Measurements from ENCODE around the gene TNPO1.

DNA sequence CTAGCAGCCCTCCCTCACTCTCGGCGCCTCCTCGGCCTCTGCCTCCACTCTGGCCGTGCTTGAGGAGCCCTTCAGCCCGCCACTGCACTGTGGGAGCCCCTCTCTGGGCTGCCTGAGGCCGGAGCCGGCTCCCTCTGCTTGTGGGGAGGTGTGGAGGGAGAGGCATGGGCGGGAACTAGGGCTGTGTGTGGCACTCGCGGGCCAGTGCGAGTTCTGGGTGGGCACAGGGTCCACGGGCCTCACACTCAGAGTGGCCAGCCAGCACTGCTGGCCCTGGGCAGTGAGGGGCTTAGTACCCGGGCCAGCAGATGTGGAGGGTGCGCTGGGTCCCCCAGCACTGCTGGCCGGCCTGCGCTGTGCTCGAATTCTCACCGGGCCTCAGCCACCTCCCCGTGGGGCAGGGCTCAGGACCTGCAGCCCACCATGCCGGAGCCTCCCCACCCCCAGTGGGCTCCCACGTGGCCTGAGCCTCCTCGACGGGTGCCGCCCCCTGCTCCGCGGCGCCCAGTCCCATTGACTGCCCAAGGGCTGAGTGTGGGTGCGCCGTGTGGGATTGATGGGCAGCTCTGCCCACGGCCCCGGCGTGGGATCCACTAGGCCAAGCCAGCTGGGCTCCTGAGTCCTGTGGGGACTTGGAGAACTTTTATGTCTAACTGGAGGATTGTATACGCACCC is 109.0 kb downstream of the TNPO1 start:
- TF ChIP-seq CTCF (conservative IDR thresholded peaks at IDR 0.05 in 1 of 2, IDR thresholded peaks at IDR 0.05 in 1 of 2; ENCODE audit: low read depth in 1 of 2, low read length in 2 of 2) (no peak), EZH2 (IDR thresholded peaks at IDR 0.05; ENCODE audit: low read length, missing control alignments) (no peak)
